Limb (tissue), 2 donors: Measurements from ENCODE around the gene COMTD1.
A peak's percentile ranks its signal among the peaks of the same experiment; 100 is the strongest.
"Not testable (repeated sequence)": the region's sequence is repeated elsewhere in the genome, so short reads cannot be mapped to it uniquely, and the experiment has no call there.

Source experiments
- DNase-seq, 2 donors: peaks; one replicate each; pipeline ENCODE4 v3.0.0-alpha.2; 2016; ENCODE audit errors: extremely low spot score in 2 of 2

The COMTD1 gene

DNA sequence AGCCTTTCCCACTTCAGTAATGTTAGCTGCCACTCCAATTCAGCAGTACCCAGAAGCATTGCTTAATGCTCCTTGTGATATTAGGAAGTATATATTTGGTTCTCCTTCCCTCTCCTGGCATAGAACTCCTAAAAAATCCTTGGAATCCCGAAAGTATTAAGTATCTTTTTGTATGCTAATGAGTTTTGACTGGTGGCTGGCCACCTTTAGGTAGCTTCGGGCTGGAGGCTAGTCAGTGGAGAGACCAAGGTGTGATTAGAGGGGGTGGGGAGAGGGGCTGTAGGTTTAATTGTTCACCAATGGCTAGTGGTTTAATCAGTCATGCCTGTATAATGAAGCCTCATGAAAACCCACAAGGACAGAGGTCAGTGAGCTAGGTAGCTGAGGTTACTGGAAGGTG lies 12.2 kb downstream of the COMTD1 start:
- no peak for DNase-seq

DNA sequence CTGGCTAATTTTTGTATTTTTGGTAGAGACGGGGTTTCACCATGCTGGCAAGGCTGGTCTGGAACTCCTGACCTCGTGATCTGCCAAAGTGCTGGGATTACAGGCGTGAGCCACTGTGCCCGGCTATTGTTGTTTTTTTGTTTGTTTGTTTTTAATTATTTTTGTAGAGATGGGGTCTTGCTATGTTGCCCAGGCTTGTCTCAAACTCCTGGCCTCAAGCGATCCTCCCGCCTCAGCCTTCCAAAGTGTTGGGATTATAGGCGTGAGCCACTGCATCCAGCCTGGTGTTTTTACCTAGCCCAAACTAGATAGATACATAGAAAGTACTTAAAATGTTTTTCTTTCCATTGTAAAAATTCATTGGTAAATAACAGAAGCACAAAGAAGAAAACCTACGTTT lies 14.3 kb downstream of the COMTD1 start:
- not testable (repeated sequence) for DNase-seq

DNA sequence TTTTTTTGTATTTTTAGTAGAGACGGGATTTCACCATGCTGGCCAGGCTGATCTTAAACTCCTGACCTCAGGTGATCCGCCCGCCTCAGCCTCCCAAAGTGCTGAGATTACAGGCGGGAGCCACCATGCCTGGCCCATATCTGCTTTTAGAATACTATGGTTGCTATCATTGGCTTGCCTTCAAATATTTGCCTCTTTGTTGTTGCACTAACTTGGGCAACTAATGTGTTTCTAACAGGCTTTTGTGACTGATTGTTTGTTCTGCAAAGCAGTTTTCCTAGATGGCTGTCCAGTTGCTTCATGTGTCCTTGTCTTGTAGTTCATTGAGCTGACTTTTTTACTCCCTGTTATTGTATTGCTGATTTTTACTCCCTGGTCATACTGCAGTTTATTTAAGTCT lies 15.5 kb downstream of the COMTD1 start:
- DNase-seq, result no peak

DNA sequence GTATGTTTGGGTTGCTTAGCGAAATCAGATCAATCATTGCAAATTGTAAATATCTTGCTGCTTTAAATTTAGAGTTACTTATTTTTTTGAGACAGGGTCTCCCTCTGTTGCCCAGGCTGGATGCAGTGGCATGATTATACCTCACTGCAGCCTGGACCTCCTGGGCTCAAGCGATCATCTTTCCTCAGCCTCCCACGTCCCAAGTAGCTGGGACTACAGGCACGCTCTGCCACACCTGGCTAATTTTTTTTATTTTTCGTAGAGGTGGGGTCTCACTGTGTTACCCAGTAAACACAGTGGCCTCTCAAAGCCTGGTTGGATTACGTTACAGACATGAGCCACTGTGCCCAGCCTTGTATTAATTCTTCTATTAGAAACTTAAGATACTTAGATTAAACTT lies 23.4 kb downstream of the COMTD1 start:
- DNase-seq, result no peak

DNA sequence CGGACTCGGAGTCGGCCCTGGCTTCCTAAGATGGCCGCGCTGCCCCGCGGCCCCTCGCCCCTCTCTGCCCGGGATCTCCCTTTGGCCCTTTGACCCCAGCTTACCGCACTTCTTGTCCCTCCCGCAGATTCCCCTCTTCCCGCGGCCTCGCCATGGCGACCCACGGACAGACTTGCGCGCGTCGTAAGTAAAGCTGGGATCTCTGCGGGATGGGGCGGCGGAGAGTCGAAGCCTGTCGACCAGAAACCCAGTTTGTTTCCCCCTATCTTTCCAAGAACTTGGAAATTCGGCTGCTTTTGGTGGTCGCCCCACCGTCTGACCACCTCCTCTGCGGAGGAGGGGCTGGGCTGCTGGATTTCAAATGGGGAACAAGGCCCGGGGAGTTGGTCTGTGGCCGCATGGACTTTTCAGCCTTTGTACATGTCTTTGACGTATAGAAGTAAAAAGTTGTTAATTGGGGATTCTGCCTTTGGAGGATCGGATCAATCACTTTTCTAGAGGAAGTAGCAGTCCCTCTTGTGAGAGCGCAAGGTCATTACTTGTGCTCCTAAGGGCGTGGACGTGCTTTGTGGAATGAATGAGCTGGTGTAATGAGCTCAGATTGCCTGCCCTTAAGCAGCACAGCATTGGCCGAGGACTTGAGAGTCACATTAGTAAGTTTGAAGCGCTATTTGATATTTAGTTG lies 24.6 kb downstream of the COMTD1 start:
- DNase-seq, result no peak

DNA sequence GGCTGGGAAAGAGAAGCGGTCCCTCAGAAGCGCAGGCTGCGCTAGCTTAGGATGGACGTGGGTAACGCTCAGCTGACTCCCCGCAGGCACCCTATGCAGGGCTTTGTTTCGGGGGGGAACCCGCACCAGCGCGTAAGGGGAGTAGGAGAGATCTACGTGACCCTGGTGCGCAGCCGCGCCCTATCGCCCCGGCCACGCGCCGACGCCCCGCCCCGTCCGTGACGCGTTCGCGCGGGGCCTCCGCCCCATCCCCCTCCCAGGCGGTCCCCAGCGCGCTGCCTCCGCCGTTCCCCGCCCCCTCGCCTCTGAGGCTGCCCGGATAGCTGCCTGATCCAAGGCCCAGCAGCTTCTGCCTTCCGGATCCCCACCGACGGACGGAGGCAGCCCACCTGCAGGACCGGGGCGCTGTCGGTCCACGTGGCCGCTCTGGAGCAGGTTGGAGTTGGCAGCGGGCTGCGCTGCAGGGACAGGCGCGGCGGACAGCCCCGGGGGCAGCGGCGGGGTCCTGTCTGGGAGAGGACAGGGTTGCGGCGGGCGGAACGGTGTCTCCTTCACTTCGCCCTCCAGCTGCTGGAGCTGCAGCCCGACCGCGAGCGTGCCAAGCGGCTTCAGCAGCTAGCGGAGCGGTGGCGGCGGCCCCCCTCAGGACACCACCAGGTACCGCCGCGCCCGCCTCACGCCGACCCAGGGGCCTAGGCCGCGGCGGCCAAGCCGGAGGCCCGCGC lies 25.3 kb downstream of the COMTD1 start, which contains the start of gene VDAC2:
Gene VDAC2, plus strand, starts transcription at position 515 of the 725 bp plus-strand sequence. CDS start 363 bp downstream, outside the sequence.
- DNase-seq, result peak; percentile 88 to 98

DNA sequence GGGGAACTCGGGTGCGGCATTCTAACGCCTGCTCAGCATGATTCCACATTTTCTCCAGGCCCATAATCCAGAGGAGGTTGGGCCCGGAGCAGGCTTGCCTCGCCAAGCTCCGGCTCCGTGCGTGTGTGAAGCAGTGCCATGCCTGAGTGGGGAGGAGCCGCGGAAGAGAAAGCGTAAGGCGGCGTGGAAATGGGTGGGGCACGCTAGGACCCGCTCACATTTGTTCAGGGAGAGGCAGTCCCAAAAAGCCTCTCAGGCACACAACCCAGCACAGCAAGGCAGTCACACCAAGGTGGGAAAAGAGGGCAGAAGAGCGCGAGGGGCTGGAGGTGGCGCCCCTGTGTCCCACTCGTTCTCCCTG lies 25.9 kb downstream of the COMTD1 start:
- peak in 1 of 2 donors; percentile 84 for DNase-seq

DNA sequence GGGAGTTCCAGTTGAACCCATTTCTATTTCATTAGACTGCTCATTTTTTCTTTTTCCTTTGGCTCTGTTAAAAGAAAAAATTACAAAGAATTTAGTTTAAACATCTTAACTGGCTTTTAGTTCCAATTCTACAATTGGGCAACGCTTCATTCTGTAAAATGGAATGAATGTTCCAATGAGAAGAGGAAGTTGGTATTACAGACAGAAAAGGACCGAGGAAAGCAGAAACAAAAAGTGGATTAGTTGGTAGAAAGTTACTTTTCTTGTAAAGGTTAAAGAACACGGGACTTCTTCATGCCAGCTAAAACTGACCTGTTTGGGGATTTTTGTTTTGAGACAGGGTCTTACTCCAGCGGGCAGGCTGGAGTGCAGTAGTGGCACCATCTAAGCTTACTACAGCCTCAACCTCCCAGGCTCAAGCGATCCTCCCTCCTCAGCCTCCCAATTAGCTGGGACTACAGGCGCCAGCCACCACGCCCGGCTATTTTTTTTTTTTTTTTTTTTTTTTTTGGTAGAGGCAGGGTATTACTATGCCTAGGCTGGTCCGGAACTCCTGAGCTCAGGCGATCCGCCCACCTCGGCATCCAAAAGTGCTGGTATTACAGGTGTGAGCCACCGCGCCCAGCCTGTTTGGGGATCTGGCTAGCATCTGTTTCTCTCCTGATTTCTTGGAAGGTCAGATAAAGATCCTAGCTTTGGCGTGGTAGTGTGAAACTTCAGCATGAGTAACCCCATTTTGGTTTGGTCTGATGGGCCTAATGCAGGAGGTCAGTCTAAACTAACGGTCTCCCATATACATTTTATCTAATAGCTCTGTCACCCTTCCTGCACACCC lies 26.5 kb downstream of the COMTD1 start:
- DNase-seq, result no peak

DNA sequence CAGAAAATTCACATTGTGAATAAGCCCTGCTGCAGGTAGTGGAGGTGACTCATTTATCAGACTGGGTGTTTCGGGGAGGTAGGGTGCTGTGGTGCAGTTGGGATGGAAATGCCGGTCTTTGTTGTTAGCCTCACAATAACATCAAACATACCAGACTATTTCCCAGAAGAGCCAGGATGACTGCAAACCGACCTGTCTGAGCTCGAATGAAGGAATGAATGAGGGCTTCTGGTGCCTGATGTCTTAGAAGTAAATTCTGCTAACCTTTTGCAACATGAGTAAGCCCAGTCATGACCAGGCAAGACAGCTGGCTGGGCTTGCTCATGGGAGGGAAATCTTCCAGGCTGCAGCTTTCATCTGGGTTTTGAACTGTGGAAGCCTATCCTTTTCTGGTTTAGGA lies 27.6 kb downstream of the COMTD1 start:
- DNase-seq, result no peak

DNA sequence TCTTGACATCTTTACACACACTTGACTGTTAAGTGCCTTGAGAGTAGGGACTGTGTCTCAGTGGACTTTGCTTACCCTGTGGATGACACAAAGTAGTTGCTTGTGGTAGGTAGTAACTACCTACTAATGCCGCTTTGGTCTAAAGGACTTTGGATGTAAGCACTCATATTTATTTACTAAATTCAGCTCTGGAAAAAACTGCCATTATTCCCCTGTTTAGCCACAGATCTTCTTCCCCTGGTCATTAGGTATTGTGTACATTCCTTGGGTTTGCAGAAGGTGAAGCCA lies 28.0 kb downstream of the COMTD1 start:
- no peak for DNase-seq

DNA sequence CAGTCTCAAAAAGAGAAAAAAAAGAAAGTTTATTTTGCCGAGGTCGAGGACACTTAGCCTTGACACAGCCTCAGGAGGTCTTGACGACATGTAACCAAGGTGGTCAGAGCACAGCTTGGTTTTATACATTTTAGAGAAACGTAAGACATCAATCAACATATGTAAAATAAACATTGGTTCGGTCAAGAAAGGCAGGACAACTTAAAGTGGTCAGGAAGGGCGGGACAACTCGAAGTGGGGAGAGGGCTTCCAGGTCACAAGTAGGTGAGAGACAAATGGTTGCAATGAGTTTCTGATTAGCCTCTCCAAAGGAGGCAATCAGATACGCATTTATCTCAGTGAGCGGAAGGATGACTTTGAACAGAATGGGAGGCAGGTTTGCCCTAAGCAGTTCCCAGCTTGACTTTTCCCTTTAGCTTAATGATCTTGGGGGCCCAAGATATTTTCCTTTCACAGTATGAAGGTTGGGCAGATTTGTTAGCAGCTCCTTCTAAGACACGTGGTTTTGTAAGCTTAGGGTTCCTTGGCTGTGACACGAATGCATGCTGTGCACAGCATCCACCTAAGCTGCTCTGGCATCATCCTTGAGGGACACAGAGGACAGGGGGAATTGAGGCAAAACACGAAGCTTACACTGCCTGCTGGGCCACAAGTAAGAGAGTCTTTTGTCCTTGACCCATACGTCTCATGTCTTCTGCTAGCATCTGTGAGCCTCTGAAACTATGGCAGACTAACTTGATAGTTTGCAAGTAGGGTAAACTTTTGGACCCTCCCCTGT lies 28.5 kb downstream of the COMTD1 start:
- DNase-seq, result no peak

DNA sequence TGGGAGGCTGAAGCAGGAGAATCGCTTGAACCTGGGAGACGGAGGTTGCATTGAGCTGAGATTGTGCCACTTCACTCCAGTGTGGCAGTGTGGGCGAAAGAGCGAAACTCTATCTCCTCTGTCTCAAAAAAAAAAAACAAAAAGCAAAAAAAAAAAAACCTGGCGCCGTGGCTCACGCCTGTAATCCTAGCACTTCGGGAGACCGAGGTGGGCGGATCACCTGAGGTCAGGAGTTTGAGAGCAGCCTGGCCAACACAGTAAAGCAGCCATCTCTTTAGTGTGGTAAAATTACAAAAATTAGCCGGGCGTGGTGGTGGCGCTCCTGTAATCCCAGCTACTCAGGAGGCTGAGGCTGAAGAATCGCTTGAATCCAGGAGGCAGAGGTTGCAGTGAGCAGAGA lies 29.1 kb downstream of the COMTD1 start:
- DNase-seq, result not testable (repeated sequence)

DNA sequence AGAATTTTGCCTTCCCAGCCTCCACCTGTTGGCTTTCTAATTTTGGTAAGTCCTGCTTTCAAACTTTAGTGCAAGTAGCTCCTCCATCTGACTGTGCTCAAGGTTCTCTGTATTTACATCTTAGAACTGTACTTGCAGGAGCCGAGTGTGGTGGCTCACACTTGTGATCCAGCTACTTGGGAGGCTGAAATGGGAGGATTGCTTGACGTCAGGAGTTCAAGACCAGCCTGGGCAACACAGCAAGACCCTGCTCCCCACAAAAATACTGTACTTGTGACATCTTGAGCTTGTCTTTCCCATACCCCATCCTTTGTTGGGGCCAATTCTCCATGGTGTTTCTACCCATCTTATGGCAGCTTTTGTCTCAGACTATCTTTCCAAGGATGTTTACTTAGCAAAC lies 29.8 kb downstream of the COMTD1 start:
- no peak for DNase-seq

DNA sequence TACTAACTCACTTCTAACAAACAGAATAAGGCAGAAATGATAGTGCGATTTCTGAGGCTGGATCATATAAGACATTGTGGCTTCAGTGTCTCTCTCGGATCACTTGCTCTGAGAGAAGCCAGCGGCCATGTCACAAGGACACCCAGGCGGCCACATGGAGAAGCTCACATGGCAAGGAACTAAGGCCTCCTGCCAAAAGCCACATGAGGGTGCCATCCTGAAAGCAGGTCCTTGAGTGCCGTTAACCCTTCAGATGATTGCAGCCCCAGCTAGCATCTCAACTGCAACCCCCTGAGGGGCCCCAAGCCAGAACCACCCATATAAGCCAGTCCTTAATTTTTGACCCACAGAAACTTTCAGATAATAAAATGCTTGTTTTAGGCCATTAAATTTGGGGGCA lies 32.0 kb downstream of the COMTD1 start:
- DNase-seq, result no peak

DNA sequence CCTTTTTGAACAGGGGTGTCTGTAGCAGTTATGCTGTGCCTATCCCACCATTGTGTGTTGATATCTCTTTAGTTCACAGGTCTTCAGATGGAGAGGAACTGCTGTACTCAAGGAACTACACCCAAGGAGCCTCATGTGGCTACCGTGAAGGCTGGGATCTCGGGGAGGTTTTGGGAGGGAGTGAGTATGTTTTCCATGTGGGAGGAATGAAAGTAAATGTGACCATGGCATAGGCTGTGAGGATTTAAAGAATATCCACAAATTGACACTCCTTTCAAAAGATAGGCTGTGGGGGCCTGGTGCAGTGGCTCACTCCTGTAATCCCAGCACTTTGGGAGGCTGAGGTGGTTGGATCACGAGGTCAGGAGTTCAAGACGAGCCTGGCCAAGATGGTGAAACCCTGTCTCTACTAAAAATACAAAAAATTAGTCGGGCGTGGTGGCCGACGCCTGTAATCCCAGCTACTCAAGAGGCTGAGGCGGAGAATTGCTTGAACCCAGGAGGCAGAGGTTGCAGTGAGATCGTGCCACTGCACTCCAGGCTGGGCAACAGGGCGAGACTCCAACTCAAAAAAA lies 32.6 kb downstream of the COMTD1 start:
- DNase-seq, result not testable (repeated sequence)

DNA sequence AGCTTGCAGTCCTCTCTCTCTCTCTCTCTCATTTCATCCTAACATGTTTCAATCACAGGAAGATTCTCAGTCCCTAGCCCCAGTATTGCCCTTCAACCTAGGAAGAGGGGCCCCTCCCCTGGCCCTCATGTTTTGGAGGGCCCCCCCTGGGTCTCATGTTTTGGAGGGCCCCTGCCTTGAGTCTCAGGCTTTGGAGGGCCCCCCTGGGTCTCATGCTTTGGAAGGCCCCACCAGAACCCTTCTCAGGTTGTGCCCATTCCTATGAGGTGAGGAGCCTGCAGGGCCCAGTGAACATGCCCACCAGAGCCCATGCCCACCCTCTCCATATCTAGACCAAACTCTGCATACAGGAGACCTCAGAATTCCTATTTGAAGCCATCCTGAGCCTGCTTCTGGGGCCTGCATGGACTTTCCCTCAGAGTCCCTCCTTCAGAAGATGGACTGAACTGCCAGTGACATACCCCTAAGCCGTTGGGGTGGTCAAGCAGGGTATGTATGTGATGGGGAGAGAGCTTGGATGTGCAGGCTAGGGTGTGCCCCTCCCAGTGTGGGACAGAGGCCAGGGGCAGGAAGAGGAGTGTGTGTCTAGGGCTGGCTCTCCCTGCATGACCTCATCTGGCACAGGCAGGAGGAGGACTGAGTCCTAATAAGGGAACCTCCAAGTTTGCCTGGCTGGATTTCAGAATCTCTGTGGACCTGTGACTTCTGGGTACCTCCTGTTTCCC lies 33.3 kb downstream of the COMTD1 start:
- no peak for DNase-seq

DNA sequence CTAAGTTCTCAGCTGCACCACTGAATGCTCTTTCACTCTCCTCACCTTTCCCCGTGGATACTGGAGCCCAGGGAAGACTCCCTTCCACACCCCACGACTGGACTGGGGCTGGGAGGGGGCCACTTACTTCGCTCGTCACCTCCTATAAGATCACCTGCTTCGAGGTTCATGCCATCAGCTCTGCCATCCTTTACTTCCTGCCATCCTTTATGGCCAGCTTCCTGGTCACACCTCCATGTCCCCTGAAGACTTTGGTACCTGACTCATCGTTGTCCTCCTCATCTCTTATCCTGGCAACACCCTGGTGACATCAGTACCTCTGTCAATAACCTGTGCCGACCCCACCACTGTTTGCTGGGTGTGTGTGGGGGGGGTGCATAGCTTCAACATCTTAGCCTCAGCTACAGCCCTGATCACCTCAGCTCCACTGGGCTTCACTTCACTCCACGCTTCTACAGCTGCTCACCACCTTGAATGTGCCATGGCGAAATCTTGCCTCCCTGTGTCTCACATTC lies 33.9 kb downstream of the COMTD1 start:
- no peak for DNase-seq

DNA sequence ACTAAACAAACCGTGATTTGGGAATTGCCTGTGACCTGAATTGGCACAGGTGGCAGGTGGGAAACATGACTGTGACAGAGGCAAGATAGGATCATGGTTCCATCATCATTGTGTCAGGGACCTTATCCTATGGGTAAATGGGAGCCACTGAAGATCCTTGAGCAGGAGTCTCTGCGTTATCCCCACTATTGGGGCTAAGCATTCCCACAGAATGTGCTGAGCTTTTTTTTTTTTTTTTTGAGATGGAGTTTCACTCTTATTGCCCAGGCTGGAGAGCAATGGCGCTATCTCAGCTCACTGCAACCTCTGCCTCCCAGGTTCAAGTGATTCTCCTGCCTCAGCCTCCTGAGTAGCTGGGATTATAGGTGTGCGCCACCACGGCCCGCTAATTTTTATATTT lies 35.8 kb downstream of the COMTD1 start:
- DNase-seq, result not testable (repeated sequence)

DNA sequence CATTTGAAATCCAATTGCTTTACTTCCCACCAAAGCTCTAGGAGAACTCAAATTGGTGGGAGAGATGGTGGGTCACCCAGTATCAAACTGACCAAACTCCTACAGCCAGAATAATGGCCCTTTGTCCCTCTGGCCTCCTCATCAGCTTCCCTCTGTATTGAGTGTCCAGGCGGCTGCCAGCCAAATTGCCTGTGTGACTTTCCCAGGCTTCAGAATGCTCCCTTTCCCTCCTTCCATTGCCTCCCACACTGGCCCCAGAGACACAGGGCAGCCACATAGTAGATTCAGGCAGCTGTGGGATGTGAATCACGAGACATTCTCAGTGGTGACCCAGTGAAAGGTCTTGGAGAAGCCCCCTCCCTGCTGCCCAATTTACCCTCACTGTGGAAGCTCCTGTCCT lies 37.9 kb downstream of the COMTD1 start:
- no peak for DNase-seq

DNA sequence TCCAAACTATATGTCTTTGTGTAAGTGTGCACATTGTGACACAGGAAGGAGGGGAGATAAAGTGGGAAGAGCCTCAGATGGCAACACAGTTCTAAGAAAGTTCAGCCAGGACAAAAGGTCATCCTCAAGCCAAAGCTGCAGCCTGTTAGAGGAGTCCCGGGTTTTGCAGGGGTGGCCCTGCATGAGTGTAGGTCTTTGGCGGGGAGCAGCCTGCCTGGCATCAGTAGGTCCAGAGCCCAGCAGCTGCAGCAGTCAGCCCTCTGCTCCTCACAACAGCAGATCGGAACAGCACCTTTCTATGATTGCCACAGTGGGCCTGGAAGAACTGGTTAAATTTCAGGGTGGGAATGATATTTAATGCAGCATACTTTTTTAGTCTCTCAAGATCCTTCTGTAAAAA lies 38.7 kb downstream of the COMTD1 start:
- no peak for DNase-seq
